ENCODE measurements around the gene DVL1. TPM values are rescaled to one million over a fixed set of nuclear protein-coding genes. Genes with fewer than 3 reads are reported as not detected.

DVL1 gene
- total RNA-seq, 2 experiments from 2014 or later = 37.2 to 39.2 TPM

DNA sequence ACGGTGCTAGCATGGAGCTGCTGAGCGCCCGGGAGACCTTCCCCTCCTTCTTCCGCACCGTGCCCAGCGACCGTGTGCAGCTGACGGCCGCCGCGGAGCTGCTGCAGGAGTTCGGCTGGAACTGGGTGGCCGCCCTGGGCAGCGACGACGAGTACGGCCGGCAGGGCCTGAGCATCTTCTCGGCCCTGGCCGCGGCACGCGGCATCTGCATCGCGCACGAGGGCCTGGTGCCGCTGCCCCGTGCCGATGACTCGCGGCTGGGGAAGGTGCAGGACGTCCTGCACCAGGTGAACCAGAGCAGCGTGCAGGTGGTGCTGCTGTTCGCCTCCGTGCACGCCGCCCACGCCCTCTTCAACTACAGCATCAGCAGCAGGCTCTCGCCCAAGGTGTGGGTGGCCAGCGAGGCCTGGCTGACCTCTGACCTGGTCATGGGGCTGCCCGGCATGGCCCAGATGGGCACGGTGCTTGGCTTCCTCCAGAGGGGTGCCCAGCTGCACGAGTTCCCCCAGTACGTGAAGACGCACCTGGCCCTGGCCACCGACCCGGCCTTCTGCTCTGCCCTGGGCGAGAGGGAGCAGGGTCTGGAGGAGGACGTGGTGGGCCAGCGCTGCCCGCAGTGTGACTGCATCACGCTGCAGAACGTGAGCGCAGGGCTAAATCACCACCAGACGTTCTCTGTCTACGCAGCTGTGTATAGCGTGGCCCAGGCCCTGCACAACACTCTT is 17.0 kb downstream of the DVL1 start:
- ChIA-PET CTCF (no interaction called here), POLR2A (no interaction called here)
- Mint-ChIP-seq H3K4me1 (ENCODE audit: low read depth) (no peaks in the 10 kb centered on the region), H3K27me3 (no peaks in the 10 kb centered on the region), H3K9me3 (no peaks in the 10 kb centered on the region), H3K27ac (no peak overlapping the region), H3K36me3 (ENCODE audit: low read depth) (no peaks in the 10 kb centered on the region), H3K4me3 (no peak overlapping the region)
- ATAC-seq (no peak), DNase-seq (no peak)
- intact Hi-C loops (cut with micrococcal nuclease) = no loop called here
- TF ChIP-seq, protein P1, sequence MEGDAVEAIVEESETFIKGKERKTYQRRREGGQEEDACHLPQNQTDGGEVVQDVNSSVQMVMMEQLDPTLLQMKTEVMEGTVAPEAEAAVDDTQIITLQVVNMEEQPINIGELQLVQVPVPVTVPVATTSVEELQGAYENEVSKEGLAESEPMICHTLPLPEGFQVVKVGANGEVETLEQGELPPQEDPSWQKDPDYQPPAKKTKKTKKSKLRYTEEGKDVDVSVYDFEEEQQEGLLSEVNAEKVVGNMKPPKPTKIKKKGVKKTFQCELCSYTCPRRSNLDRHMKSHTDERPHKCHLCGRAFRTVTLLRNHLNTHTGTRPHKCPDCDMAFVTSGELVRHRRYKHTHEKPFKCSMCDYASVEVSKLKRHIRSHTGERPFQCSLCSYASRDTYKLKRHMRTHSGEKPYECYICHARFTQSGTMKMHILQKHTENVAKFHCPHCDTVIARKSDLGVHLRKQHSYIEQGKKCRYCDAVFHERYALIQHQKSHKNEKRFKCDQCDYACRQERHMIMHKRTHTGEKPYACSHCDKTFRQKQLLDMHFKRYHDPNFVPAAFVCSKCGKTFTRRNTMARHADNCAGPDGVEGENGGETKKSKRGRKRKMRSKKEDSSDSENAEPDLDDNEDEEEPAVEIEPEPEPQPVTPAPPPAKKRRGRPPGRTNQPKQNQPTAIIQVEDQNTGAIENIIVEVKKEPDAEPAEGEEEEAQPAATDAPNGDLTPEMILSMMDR (IDR thresholded peaks at IDR 0.05) = no peak

DNA sequence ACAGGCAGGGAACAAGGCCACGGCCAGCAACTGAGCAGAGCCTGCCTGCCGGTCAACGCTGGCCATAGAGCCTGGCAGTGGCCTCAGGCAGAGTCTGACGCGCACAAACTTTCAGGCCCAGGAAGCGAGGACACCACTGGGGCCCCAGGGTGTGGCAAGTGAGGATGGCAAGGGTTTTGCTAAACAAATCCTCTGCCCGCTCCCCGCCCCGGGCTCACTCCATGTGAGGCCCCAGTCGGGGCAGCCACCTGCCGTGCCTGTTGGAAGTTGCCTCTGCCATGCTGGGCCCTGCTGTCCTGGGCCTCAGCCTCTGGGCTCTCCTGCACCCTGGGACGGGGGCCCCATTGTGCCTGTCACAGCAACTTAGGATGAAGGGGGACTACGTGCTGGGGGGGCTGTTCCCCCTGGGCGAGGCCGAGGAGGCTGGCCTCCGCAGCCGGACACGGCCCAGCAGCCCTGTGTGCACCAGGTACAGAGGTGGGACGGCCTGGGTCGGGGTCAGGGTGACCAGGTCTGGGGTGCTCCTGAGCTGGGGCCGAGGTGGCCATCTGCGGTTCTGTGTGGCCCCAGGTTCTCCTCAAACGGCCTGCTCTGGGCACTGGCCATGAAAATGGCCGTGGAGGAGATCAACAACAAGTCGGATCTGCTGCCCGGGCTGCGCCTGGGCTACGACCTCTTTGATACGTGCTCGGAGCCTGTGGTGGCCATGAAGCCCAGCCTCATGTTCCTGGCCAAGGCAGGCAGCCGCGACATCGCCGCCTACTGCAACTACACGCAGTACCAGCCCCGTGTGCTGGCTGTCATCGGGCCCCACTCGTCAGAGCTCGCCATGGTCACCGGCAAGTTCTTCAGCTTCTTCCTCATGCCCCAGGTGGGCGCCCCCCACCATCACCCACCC is 17.9 kb downstream of the DVL1 start, which contains the start of gene TAS1R3:
Gene TAS1R3 (plus strand): TSS at position 213 of the 898 bp plus-strand sequence. CDS start 66 bp downstream, at position 279.
- Mint-ChIP-seq H3K4me1 (ENCODE audit: low read depth) (peaks cover under 1% of the 10 kb centered on the region), H3K27me3 (no peaks in the 10 kb centered on the region), H3K27ac (no peak within 1 kb of the TSS), H3K36me3 (ENCODE audit: low read depth) (no peaks in the 10 kb centered on the region), H3K4me3 (no peak within 1 kb of the TSS), H3K9me3 (no peaks in the 10 kb centered on the region)
- intact Hi-C loops (cut with micrococcal nuclease) = no loop called here
- ChIA-PET CTCF (no interaction called here), POLR2A (interaction anchor here (0.9 to 1.6 kb wide), 3 partner anchors 17 to 22 kb away, joined by 3 to 4 read pairs (median 3); no protein-coding TSS in a partner anchor)
- ATAC-seq (no peak), DNase-seq (no peak)
- TF ChIP-seq, protein P1 (IDR thresholded peaks at IDR 0.05) = no peak

DNA sequence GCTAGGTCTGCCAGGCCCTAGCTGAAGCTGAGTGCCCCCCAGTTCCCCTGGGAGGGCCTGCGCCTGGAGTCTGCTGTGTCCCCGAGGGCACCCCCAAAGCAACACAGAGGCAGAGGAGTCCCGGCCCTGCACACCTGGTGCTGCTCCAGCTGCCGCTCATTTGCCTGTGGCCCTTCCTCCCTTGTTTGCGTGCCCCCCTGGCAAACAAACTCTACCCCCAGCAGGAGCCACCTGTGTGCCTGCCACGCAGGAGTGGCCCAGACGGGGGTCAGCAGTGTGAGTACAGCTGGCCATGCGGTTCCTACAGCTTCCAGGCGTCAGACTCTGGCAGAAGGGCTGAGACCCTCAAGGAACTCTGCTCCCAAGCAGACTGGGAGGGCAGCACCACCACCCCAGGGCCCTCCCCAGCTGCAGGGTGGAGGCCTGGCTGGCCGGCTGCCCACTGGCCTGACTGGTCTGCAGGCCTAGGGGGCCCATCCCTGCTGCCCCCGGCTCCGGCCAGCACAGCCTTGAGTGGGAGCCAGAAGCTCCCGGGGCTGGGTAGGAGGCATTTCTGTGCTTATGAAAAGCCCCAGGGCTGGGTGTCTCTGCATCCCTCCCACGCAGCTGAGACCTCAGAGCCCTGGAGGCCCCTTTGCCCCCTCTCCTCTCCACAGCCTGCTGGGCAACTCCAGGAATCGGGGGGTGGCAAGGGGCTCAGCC is 18.7 kb downstream of the DVL1 start:
- H3K4me3 Mint-ChIP-seq = no peak overlapping the region
- TF ChIP-seq, protein P1 (IDR thresholded peaks at IDR 0.05) = no peak
- H3K9me3 Mint-ChIP-seq = no peaks in the 10 kb centered on the region
- intact Hi-C loops (cut with micrococcal nuclease) = no loop called here
- H3K36me3 Mint-ChIP-seq (ENCODE audit: low read depth) = no peaks in the 10 kb centered on the region
- ATAC-seq (no peak), DNase-seq (no peak)
- H3K27me3 Mint-ChIP-seq = no peaks in the 10 kb centered on the region
- ChIA-PET POLR2A (interaction anchor here (1.0 to 1.6 kb wide), 2 partner anchors 17 to 18 kb away, joined by 3 to 4 read pairs; no protein-coding TSS in a partner anchor), CTCF (no interaction called here)
- no peak overlapping the region for H3K27ac Mint-ChIP-seq
- H3K4me1 Mint-ChIP-seq (ENCODE audit: low read depth) = peaks cover 6% of the 10 kb centered on the region

DNA sequence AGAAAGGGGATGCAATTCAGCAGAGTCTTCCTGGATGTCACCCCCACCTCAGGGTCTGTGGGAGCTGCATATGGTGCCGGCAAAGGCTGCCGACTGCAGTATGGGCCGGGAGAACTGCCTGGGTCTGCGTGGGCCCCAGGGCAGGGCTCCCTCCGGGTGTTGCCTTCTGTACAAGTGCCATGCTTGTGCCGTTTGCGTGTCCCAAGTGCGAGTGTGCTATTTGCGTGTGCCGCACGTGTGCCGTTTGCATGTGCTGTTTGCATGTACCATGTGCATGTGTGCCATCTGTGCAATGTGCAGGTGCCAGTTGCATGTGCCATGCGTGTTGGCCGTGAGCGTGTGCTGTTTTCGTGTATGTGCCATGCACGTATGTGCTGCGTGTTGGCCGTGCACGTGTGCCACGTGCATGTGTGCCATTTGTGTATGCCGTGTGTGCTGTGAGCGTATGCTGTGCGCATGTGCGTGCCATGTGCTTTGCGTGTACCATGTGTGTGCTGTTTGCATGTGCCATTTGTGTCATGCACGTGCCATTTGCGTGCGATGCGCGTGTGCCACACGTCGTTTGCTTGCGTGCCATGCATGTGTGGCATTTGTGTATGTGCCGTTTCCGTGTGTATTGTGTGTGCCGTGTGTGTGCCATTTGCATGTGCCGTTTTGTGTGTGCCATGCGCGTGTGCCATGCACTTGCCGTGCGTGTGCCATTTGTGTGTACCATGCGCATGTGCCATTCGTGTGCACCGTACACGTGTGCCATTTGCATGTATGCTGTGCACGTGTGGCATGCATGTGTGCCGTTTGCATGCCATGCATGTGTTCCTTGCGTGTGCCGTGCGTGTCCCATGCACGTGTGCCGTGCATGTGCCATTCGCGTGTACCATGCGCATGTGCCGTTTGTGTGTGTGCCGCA is 19.7 kb downstream of the DVL1 start:
- ChIA-PET CTCF (no interaction called here), POLR2A (interaction anchor here (1.0 kb wide), 1 partner anchor 17 kb away, joined by 3 read pairs; no protein-coding TSS in a partner anchor)
- TF ChIP-seq, protein P1 (IDR thresholded peaks at IDR 0.05) = no peak
- Mint-ChIP-seq H3K36me3 (ENCODE audit: low read depth) (no peaks in the 10 kb centered on the region), H3K4me1 (ENCODE audit: low read depth) (peaks cover 6% of the 10 kb centered on the region), H3K4me3 (no peak overlapping the region), H3K27ac (no peak overlapping the region), H3K27me3 (no peaks in the 10 kb centered on the region), H3K9me3 (no peaks in the 10 kb centered on the region)
- ATAC-seq = no peak
- DNase-seq = no peak
- intact Hi-C loops (cut with micrococcal nuclease) = no loop called here
